Measurements from ENCODE around the gene FCHSD1. TPM values are rescaled to one million over a fixed set of nuclear protein-coding genes. Genes with fewer than 3 reads are reported as not detected.

The FCHSD1 gene
- total RNA-seq, 2 experiments from 2014 or later: 31.9 to 55.3 TPM

DNA sequence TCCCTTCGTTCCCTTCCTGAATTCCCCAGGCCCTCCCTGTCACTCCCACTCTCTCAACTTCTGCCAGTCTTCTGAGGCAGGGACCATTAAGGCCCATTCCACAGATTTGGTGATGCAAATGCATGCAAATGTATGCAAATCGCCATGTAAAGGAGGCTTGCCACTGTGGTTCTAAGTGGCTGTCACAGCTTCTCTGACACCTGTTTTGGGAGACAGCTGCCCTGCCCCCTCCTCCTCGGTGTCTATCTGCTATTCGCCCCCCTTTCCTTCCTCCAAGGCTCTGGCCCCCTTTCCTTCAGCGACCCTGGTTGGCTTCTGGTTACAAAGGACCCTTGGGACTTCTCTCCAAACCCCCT, 41.3 kb upstream of the FCHSD1 start:
- DNase-seq (ENCODE audit: low spot score): no peak
- Histone ChIP-seq H2AFZ (ENCODE audit: low read length) (peak overlapping the region; percentile 11; the same call in 1 of the 2 replicates), H4K20me1 (ENCODE audit: insufficient read depth, low read length) (no peaks in the 10 kb centered on the region), H3K4me1 (ENCODE audit: insufficient read depth, low read length, poor library complexity, severe bottlenecking) (peaks cover 16% of the 10 kb centered on the region), H3K9me3 (ENCODE audit: low read length) (no peaks in the 10 kb centered on the region), H3K9me2 (ENCODE audit: insufficient read depth, low read length) (no peaks in the 10 kb centered on the region), H3K79me2 (ENCODE audit: insufficient read depth, low read depth, low read length) (no peaks in the 10 kb centered on the region), H3K4me2 (ENCODE audit: low read length) (peak overlapping the region; percentile 73), H3K36me3 (ENCODE audit: insufficient read depth, low read length) (no peaks in the 10 kb centered on the region), H3K27ac (ENCODE audit: low read depth, low read length, poor library complexity, severe bottlenecking) (no peak overlapping the region), H3K4me3 (ENCODE audit: low read depth, low read length, poor library complexity, severe bottlenecking) (peak overlapping the region; percentile 52)
- ChIA-PET POLR2A (interaction anchor here (1.3 kb wide), 1 partner anchor 268 kb away, joined by 7 read pairs; no protein-coding TSS in a partner anchor), CTCF (ENCODE audit: unreplicated experiment) (interaction anchor here (0.5 to 2.2 kb wide), 7 partner anchors 11 to 268 kb away, joined by 3 to 16 read pairs (median 4); partner anchors contain the start of gene PCDH1)
- intact Hi-C loops (cut with micrococcal nuclease; ENCODE audit: unreplicated experiment): loop anchor here (1.0 to 5.0 kb wide), 6 partner anchors 100 to 450 kb away; no protein-coding TSS in a partner anchor
- no TSS peak for BruUV-seq (replicated peaks)
- TF ChIP-seq EZH2phosphoT487 (IDR thresholded peaks at IDR 0.05; ENCODE audit: borderline replicate concordance, low read depth, low read length): no peak
- TF ChIP-seq, protein P1, sequence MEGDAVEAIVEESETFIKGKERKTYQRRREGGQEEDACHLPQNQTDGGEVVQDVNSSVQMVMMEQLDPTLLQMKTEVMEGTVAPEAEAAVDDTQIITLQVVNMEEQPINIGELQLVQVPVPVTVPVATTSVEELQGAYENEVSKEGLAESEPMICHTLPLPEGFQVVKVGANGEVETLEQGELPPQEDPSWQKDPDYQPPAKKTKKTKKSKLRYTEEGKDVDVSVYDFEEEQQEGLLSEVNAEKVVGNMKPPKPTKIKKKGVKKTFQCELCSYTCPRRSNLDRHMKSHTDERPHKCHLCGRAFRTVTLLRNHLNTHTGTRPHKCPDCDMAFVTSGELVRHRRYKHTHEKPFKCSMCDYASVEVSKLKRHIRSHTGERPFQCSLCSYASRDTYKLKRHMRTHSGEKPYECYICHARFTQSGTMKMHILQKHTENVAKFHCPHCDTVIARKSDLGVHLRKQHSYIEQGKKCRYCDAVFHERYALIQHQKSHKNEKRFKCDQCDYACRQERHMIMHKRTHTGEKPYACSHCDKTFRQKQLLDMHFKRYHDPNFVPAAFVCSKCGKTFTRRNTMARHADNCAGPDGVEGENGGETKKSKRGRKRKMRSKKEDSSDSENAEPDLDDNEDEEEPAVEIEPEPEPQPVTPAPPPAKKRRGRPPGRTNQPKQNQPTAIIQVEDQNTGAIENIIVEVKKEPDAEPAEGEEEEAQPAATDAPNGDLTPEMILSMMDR (conservative IDR thresholded peaks at IDR 0.05; ENCODE audit: low read length): no peak

DNA sequence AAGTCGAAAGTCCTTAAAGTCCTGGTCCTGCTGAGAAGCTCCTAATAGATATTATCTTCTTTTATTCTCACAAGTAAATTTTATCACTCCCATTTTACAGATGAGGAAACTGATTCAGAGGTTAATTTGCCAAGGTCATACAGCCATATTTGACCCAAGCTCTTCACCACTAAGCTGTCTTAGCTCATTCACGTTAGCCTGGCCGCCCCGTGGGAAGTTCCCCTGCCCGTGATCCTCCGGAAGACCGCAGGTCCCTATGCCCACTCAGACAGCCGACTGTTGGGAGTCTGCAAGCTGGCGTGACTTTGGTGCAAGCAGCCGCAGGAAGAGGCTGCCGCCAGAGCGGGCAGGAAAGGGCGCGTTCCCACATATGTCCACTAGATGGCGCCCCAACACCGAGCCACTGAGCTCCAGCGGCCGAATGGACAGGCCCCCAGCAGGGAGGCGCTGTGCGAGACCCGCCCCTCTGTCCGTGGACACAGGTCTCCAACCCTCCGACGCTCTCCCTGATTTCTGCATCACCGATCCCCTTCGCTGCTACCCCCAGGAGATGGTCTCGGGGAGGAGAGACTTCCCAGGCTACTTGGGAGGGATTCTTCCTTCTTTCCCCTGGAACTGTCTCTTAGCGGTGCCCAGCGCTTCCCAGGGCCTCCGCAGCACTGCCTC, 40.8 kb upstream of the FCHSD1 start:
- Histone ChIP-seq H3K36me3 (ENCODE audit: insufficient read depth, low read length) (no peaks in the 10 kb centered on the region), H3K79me2 (ENCODE audit: insufficient read depth, low read depth, low read length) (no peaks in the 10 kb centered on the region), H3K4me2 (ENCODE audit: low read length) (peak overlapping the region; percentile 73), H3K9me2 (ENCODE audit: insufficient read depth, low read length) (no peaks in the 10 kb centered on the region), H3K4me3 (ENCODE audit: low read depth, low read length, poor library complexity, severe bottlenecking) (peak overlapping the region; percentile 52), H2AFZ (ENCODE audit: low read length) (peak overlapping the region; percentile 11; the same call in 1 of the 2 replicates), H3K27ac (ENCODE audit: low read depth, low read length, poor library complexity, severe bottlenecking) (no peak overlapping the region), H4K20me1 (ENCODE audit: insufficient read depth, low read length) (no peaks in the 10 kb centered on the region), H3K9me3 (ENCODE audit: low read length) (no peaks in the 10 kb centered on the region), H3K4me1 (ENCODE audit: insufficient read depth, low read length, poor library complexity, severe bottlenecking) (peaks cover 16% of the 10 kb centered on the region)
- ChIA-PET CTCF (ENCODE audit: unreplicated experiment) (interaction anchor here (0.5 to 2.2 kb wide), 12 partner anchors 11 to 460 kb away, joined by 3 to 16 read pairs (median 3); partner anchors contain the start of gene PCDH1), POLR2A (interaction anchor here (0.6 to 1.3 kb wide), 3 partner anchors 20 to 269 kb away, joined by 3 to 7 read pairs (median 4); no protein-coding TSS in a partner anchor)
- BruUV-seq (replicated peaks): no TSS peak
- TF ChIP-seq, protein P1 (conservative IDR thresholded peaks at IDR 0.05; ENCODE audit: low read length): peak; percentile 91
- TF ChIP-seq EZH2phosphoT487 (IDR thresholded peaks at IDR 0.05; ENCODE audit: borderline replicate concordance, low read depth, low read length): no peak
- DNase-seq (ENCODE audit: low spot score): peak; percentile 81
- intact Hi-C loops (cut with micrococcal nuclease; ENCODE audit: unreplicated experiment): loop anchor here (1.0 to 5.0 kb wide), 6 partner anchors 100 to 451 kb away; no protein-coding TSS in a partner anchor

Measured in OCI-LY7 (cell line).